HG03039 (cell line): Measurements from ENCODE around the gene LSM4.

ENCODE experiments used
- ATAC-seq: cut with Tn5 transposase; IDR thresholded peaks from one replicate; pipeline ENCODE4 v1.9.1; 2021; ENCODE audit warnings: mild to moderate bottlenecking, moderate library complexity; ENCODE audit not compliant: unreplicated experiment

The LSM4 gene

GRCh38 chr19:18279266-18279515 is 43.7 kb downstream of the LSM4 start:
- no peak for ATAC-seq

GRCh38 chr19:18278521-18279265 is 44.2 kb downstream of the LSM4 start:
- no peak for ATAC-seq

GRCh38 chr19:18274781-18275356 is 48.0 kb downstream of the LSM4 start:
- no peak for ATAC-seq

- ATAC-seq: no peak
These were observed 48.6 kb downstream of the LSM4 start, which contains the start of gene IQCN for GRCh38 chr19:18274219-18274780. Gene IQCN, minus strand, starts transcription at chr19:18274452. Its CDS starts 4,974 bp downstream, at chr19:18269478.

GRCh38 chr19:18273561-18274218 is 49.2 kb downstream of the LSM4 start:
- no peak for ATAC-seq

- no peak for ATAC-seq
These were observed 51.4 kb downstream of the LSM4 start for GRCh38 chr19:18271433-18271841.

- ATAC-seq: no peak
These were observed 52.5 kb downstream of the LSM4 start for GRCh38 chr19:18270326-18270725.

GRCh38 chr19:18269070-18269723 is 53.7 kb downstream of the LSM4 start:
- ATAC-seq: no peak

- no peak for ATAC-seq
These were observed 55.8 kb downstream of the LSM4 start for GRCh38 chr19:18266771-18267686.

GRCh38 chr19:18265582-18265981 is 57.3 kb downstream of the LSM4 start:
- no peak for ATAC-seq

GRCh38 chr19:18264971-18265540 is 57.8 kb downstream of the LSM4 start:
- no peak for ATAC-seq

GRCh38 chr19:18264137-18264854 is 58.6 kb downstream of the LSM4 start:
- ATAC-seq: no peak

GRCh38 chr19:18263324-18264136 is 59.3 kb downstream of the LSM4 start:
- ATAC-seq: no peak

- ATAC-seq: no peak
These were observed 60.0 kb downstream of the LSM4 start for GRCh38 chr19:18262917-18263316.

- no peak for ATAC-seq
These were observed 60.7 kb downstream of the LSM4 start for GRCh38 chr19:18262144-18262543.

GRCh38 chr19:18261474-18261873 is 61.4 kb downstream of the LSM4 start:
- no peak for ATAC-seq

GRCh38 chr19:18259893-18260292 is 63.0 kb downstream of the LSM4 start:
- ATAC-seq: no peak
